Activated CD8-positive, alpha-beta memory T cell treated with anti-CD3 and anti-CD28 coated beads for 48 hours (primary cell): Measurements from ENCODE around the gene METTL13.
"Not testable (repeated sequence)": the region's sequence is repeated elsewhere in the genome, so short reads cannot be mapped to it uniquely, and the experiment has no call there.

Source experiments
- DNase-seq, 3 experiments: peaks; one replicate each; pipeline ENCODE4 v3.0.0-alpha.2; 2020; ENCODE audit warnings: low read depth in 2 of 3, low spot score in 2 of 3

METTL13 gene

GRCh38 chr1:171763764-171764163 is 17.7 kb upstream of the METTL13 start:
- no peak for DNase-seq

DNA sequence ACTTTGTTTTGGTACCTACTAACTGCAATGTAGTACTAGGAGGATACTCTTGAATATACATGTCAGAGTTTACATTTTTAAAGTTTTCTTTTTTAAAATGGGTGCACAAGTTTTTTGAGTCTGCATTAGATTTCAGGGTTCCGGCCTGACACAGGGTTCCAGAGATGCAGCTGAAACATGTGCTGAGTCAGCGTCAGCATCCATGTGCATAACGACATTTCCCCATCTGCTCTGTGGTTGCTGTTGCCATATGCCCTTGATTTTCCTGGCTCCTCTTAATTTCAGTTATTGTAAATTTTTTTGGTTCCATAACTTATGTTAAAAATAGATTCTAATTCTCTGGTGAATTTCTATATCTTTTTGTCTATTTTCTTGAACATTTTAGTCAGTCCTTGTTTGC is 12.3 kb upstream of the METTL13 start:
- no peak for DNase-seq

GRCh38 chr1:171769754-171770153 is 11.7 kb upstream of the METTL13 start:
- DNase-seq, result no peak

GRCh38 chr1:171772312-171772711 is 9.1 kb upstream of the METTL13 start:
- no peak for DNase-seq

DNA sequence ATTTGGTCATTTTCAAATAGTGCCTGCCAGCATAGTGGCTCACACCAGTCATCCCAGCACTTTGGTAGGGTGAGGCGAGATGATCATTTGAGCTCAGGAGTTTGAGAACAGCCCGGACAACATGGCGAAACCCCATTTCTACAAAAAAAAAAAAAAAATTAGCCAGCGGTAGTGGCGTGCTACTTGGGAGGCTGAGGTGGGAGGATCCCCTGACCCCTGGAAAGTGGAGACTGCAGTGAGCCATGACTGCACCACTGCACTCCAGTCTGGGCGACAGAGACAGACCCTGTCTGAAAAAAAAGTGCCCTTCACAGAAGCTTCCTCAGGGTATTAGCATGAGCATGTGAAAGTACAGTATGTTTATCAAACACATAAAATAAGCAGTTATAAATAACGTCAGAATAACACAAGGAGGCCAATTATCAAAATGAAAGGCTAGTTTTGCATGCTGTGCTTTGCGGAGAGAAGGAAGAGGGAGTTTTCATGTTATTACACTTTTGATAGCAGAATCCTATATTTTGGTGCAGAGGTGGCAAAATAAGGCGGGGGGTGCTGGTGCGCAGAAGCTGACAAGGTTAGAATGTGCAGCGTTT is 781 bp upstream of the METTL13 start:
- no peak for DNase-seq

GRCh38 chr1:171783816-171784530 is 2.5 kb downstream of the METTL13 start:
- no peak for DNase-seq

- DNase-seq, result no peak
These were observed 3.3 kb downstream of the METTL13 start for GRCh38 chr1:171784784-171785183.

DNA sequence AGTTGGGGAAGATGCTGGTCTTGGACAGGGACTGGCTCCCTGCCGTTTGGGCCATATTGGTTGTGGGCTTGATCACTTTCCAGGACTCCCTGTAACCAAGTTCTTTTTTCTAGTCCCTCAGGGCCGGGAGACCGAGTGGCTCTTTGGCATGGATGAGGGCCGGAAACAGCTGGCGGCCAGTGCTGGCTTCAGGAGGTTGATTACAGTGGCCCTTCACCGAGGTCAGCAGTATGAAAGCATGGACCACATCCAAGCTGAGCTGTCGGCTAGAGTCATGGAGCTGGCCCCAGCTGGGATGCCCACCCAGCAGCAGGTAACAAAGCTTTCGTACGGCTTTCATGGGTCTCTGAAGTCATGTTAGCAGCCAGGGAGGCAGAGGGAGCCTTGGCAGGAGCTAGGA is 4.3 kb downstream of the METTL13 start:
- DNase-seq, result no peak

DNA sequence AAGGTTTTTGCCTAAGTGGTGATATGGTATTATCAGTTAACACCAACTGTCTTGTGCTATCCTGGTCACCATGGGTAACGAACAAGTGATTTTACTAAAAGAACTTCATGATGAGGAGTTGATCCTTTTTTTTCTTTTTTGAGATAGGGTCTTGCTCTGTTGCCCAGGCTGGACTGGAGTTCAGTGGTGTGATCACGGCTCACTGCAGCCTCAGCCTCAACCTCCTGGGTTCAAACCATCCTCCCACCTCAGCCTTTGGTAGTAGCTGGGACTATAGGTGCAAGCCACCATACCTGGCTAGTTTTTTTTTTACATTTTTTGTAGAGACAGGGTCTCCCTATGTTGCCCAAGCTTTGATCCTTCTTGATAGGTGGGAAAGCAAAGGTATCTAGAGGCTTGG is 5.1 kb downstream of the METTL13 start:
- DNase-seq, result no peak

- DNase-seq, result no peak
These were observed 6.4 kb downstream of the METTL13 start for GRCh38 chr1:171787686-171788480.

DNA sequence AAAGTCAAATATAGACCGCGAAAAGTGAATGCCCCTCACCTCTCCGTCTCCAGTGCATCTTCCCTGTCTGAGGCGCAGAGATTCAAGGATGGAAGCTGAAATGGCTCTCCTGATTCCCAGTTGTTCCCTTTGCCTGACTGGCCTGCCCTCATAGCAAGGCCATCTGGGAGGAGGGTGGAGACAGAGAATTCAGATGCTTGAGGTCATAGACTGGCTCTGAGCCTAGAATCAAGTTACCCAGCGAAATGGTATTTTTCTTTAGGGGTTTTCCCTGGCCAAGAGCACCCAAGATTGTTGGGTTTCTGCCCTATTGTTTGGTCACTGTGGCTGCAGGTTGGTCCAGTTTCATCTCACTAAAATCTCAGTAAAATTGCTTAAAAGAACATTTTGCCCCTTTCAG is 7.2 kb downstream of the METTL13 start:
- no peak for DNase-seq

DNA sequence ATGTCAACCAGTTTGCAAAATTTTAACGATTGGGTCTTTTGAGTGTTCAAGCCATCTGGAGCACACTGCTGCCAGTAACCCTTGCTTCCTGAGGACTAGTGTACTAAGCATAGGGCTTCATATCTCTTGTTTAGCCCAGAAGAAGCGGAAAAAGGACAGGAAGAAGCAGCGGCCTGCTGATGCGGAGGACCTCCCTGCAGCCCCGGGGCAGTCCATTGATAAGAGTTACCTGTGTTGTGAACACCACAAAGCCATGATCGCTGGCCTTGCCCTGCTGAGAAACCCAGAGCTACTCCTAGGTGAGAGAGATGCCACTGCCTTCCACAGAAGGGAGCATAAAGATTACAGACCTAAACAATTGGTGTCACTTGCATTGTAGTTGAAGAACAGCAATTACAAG is 8.9 kb downstream of the METTL13 start:
- DNase-seq, result no peak

DNA sequence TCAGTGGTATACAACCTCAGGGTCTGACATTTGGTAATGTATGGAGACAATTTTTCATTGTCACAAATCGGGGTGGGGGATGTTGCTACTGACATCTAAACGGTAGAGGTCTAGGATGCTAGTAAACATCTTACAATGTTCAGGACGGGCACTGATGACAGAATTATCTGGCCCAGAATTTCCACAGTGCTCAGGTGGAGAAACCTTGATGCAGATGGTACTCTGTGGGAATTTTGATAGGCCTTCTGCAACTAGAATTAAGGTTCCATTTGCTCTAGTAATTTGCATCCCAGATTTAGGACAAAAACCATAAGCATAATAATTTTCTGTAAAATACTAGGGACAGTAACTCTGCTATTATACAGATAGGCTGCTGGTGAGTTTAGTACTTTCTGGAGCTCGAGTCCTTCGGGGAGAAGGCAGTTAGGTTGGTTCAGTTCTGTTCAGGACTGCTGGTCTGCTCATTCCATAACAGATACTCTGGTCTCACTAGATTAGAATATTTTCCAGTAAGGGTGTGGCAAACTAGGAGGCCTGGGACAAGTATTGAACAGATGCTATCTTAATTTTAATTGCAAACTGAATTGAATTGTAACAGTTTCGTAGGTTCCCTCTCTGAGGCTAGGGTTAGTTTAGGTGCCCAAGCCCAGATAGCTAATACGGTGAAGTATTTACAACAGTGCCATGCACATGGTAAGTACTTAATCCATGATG is 11.4 kb downstream of the METTL13 start:
- DNase-seq, result no peak

DNA sequence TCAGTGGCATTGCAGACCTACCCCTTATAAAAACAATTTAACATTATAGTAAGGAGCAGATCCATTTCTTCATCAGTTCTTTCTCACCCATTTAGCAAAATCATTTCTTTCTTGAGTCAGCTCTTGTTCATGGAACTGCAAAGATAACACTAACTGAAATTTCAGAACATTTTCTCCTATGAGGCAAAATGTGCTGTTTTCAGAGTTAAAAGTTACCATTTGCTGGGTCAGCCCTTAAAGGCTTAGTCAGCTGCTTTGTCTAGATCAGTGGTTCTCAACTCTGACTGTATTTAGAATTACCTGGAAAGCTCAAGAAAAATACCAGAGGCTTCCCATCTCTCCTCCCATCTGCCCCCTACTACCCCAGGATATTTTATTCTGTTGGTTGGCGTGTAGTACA is 12.2 kb downstream of the METTL13 start:
- no peak for DNase-seq

- no peak for DNase-seq
These were observed 12.6 kb downstream of the METTL13 start for GRCh38 chr1:171794085-171794484.

DNA sequence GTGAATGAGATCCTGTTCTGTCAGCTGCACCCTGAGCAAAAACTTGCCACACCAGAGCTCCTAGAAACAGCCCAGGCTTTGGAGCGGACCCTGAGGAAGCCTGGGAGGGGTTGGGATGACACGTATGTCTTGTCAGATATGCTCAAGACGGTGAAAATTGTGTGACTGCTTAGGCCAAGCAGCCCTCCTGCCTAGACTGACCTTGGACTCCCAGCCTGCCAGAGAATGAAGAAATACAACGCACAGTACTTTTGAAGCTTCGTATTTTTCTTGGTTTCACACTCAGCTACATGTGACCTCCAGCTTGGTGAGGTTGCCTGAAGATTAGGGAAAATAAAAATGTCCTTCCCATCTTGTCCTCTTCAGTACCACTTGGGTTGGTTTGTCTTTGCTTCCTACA is 15.1 kb downstream of the METTL13 start:
- DNase-seq, result no peak

- DNase-seq, result no peak
These were observed 16.9 kb downstream of the METTL13 start for GRCh38 chr1:171798311-171798710.

- no peak for DNase-seq
These were observed 17.3 kb downstream of the METTL13 start for GRCh38 chr1:171798765-171799164.

DNA sequence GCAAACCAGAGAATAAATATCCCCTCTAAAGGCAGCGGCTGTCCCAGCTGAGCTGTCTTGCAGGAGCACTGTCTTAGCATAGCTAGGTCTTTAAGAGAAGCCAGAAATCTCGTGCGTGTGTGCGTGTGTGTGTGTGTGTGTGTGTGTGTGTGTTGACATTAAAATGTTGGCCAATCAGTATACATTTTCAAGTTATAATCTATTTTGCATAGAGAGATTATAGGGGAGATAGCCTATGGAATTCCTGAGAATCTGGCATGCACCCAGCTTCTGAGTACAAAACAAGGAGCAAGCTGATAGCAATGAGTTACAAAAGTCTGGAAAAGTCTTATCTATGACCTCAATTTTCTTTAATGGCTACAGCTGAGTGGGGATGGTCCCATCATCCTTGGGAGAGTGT is 17.7 kb downstream of the METTL13 start:
- no peak for DNase-seq

DNA sequence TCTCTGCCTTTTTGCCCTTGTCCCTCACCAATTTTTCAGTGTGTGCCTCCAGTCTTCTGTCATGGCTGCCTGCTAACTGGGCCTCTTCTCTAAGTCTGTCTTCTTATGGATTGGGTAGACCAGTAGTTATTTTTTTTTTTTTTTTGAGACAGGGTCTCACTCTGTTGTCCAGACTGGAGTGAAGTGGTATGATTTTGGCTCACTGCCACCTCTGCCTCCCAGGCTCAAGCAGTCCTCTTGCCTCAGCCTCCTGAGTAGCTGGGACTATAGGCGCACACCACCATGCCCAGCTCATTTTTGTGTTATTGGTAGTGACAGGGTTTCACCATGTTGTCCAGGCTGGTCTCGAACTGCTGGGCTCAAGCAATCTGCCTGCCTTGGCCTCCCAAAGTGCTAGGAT is 18.2 kb downstream of the METTL13 start:
- DNase-seq, result not testable (repeated sequence)

DNA sequence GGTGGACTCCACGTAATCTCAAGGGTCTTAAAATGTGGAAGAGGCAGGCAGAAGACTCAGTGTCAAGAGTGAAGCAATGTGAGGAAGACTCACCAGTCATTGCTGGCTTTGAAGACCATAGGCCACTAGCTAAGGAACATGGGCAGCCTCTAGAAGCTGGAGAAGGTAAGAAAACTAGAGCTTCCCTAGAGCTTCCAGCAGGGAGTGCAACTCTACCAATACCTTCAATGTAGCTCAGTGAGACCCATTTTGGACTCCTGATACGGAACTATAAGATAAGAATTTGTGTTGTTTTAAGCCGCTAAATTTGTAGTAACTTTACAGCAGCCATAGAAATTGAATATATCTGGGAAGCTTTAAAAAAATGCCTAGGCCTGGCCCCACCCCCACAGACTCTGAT is 18.9 kb downstream of the METTL13 start:
- DNase-seq, result no peak

DNA sequence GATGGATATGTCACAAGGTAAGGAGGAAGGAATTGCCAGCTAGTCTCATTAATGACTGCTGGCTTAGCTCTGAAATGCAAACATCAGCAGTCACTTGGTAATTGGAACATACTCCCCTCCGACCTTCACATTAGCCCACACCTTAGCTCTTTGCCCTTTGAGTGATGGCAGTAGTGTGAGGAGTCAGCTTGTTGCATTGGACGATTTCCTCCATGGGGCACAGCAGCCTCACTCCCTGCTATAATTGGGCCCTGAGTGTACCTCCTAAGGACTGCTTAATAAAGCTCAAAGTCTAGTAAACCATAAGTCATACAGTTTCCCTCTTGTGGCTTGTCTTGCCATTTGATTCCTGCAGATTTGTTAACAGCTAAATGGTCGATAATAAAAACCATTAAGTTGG is 19.4 kb downstream of the METTL13 start:
- no peak for DNase-seq
